PC-9 (cell line): ENCODE measurements around the gene TATDN2. TPM values are rescaled to one million over a fixed set of nuclear protein-coding genes. Genes with fewer than 3 reads are reported as not detected.

Experiments used
- BruUV-seq: library from RNA; stranded (reverse); fragments of 400-500 nt; replicated peaks from 2 replicates; lab custom pipeline; 2021; lab: Mats Ljungman, UMichigan
- CTCF ChIA-PET: fragments of 300-600 bp; sonication (Branson Sonifier 250); formaldehyde crosslinking; loops from one replicate; lab custom pipeline; 2022; ENCODE audit warnings: antibody characterized with exemption; lab: Charles Lee
- POLR2A ChIA-PET: fragments of 300-600 bp; sonication (Branson Sonifier 250); formaldehyde crosslinking; loops from one replicate; lab custom pipeline; 2022; ENCODE audit warnings: antibody characterized with exemption; ENCODE audit not compliant: unreplicated experiment; lab: Charles Lee
- DNase-seq, 2 experiments: peaks; one replicate each; pipeline versions ENCODE4 v3.0.0 to v3.0.0-alpha.2; 2015 to 2022; ENCODE audit warnings: mixed read lengths in 1 of 2
- H2AFZ ChIP-seq: fragments of 200-600 bp; sonication (generic); 2 replicates; pipeline ENCODE4 v1.8.1; 2017; ENCODE audit warnings: antibody characterized with exemption
- H3F3A ChIP-seq: fragments of 200-600 bp; sonication (generic); 2 replicates; pipeline ENCODE4 v1.8.1; 2017; ENCODE audit warnings: antibody characterized with exemption, mild to moderate bottlenecking, low read depth; ENCODE audit not compliant: insufficient read depth
- H3K27ac ChIP-seq: fragments of 200-600 bp; sonication (generic); 2 replicates; pipeline ENCODE4 v1.6.1; 2016; ENCODE audit warnings: mixed run types
- H3K27me3 ChIP-seq: fragments of 200-600 bp; sonication (generic); 2 replicates; pipeline ENCODE4 v1.6.1; 2016; ENCODE audit warnings: low read depth, mixed run types; ENCODE audit not compliant: insufficient read depth
- H3K36me3 ChIP-seq: fragments of 200-600 bp; sonication (generic); 2 replicates; pipeline ENCODE4 v1.6.1; 2016; ENCODE audit warnings: low read depth, mixed run types
- H3K4me1 ChIP-seq: fragments of 200-600 bp; sonication (generic); replicated peaks from 2 replicates; pipeline ENCODE4 v1.6.1; 2016; ENCODE audit warnings: mixed run types; ENCODE audit not compliant: insufficient read depth
- H3K4me2 ChIP-seq: fragments of 200-600 bp; sonication (generic); 2 replicates; pipeline ENCODE4 v1.6.1; 2017; ENCODE audit warnings: mixed run types
- H3K4me3 ChIP-seq: fragments of 200-600 bp; sonication (generic); 2 replicates; pipeline ENCODE4 v1.6.1; 2016; ENCODE audit warnings: mixed run types
- H3K79me2 ChIP-seq: fragments of 200-600 bp; sonication (generic); 2 replicates; pipeline ENCODE4 v1.6.1; 2017; ENCODE audit warnings: low read depth, mixed run types
- H3K9me2 ChIP-seq: fragments of 200-600 bp; sonication (generic); 2 replicates; pipeline ENCODE4 v1.8.1; 2017; ENCODE audit warnings: mild to moderate bottlenecking; ENCODE audit not compliant: insufficient read depth
- H3K9me3 ChIP-seq: fragments of 200-600 bp; sonication (generic); 2 replicates; pipeline ENCODE4 v1.8.1; 2016; ENCODE audit warnings: low read depth; ENCODE audit not compliant: insufficient read depth
- H4K20me1 ChIP-seq: fragments of 200-600 bp; sonication (generic); 2 replicates; pipeline ENCODE4 v1.8.1; 2017; ENCODE audit not compliant: insufficient read depth
- CTCF ChIP-seq: fragments of 200-600 bp; sonication (generic); conservative IDR thresholded peaks from 2 replicates; pipeline ENCODE4 v1.6.1; 2017; ENCODE audit warnings: mixed run types, antibody characterized with exemption, mild to moderate bottlenecking, moderate library complexity
- EZH2 ChIP-seq: fragments of 200-600 bp; sonication (generic); IDR thresholded peaks from 2 replicates; pipeline ENCODE4 v1.8.0; 2017; ENCODE audit warnings: antibody characterized with exemption, low read depth
- intact Hi-C: fragments of 100-400 bp; cut with micrococcal nuclease; formaldehyde crosslinking; loops from one replicate; pipeline ENCODE4 v1.10.0; 2022; ENCODE audit not compliant: unreplicated experiment
- total RNA-seq: library from RNA; stranded (reverse); gene quantifications from 2 replicates; pipeline ENCODE4 v1.2.3, GENCODE V29; 2021

TATDN2 gene
- total RNA-seq, 1 experiment from 2014 or later: 34.0 TPM

- peaks cover 45% of the 10 kb centered on the region for H3K4me1 ChIP-seq
- H3K36me3 ChIP-seq: peaks cover 28% of the 10 kb centered on the region
- no peak for TF ChIP-seq CTCF
- TF ChIP-seq EZH2: no peak
- POLR2A ChIA-PET: no interaction called here
- H3K79me2 ChIP-seq: no peaks in the 10 kb centered on the region
- no TSS peak for BruUV-seq
- H3F3A ChIP-seq: peaks cover 38% of the 10 kb centered on the region
- no peak overlapping the region for H3K4me3 ChIP-seq
- no peaks in the 10 kb centered on the region for H4K20me1 ChIP-seq
- CTCF ChIA-PET: no interaction called here
- H3K9me2 ChIP-seq: no peaks in the 10 kb centered on the region
- H3K27ac ChIP-seq: peak overlapping the region; percentile 84
- DNase-seq: no peak
- peaks cover 7% of the 10 kb centered on the region; the same call in 1 of the 2 replicates for H3K9me3 ChIP-seq
- H2AFZ ChIP-seq: no peak overlapping the region
- intact Hi-C loops: loop anchor here (2.0 to 10.0 kb wide), 2 partner anchors 47 to 135 kb away; no protein-coding TSS in a partner anchor
- no peaks in the 10 kb centered on the region for H3K27me3 ChIP-seq
- H3K4me2 ChIP-seq: 0 out of 2 replicates have a peak overlapping the region, but pooled peaks have one; percentile 22
Observed at GRCh38 chr3:10219737-10220136, 28.5 kb upstream of the TATDN2 start.

GRCh38 chr3:10223676-10224639, 24.3 kb upstream of the TATDN2 start:
- peak overlapping the region; percentile 36 for H3K27ac ChIP-seq
- H4K20me1 ChIP-seq: no peaks in the 10 kb centered on the region
- H3K9me2 ChIP-seq: no peaks in the 10 kb centered on the region
- DNase-seq: no peak
- POLR2A ChIA-PET: interaction anchor here (0.5 to 0.9 kb wide), 3 partner anchors 57 to 83 kb away, joined by 3 to 8 read pairs (median 4); partner anchors contain the start of gene VHL
- TF ChIP-seq CTCF: no peak
- no peak for TF ChIP-seq EZH2
- H3K79me2 ChIP-seq: no peaks in the 10 kb centered on the region
- H3K4me1 ChIP-seq: peaks cover 45% of the 10 kb centered on the region
- no peaks in the 10 kb centered on the region for H3K9me3 ChIP-seq
- peaks cover 53% of the 10 kb centered on the region for H3F3A ChIP-seq
- H3K4me2 ChIP-seq: peak overlapping the region; percentile 35
- H3K27me3 ChIP-seq: no peaks in the 10 kb centered on the region
- 0 out of 2 replicates have a peak, but pooled peaks cover 7% of the 10 kb centered on the region for H3K36me3 ChIP-seq
- no TSS peak for BruUV-seq
- H3K4me3 ChIP-seq: no peak overlapping the region
- CTCF ChIA-PET: interaction anchor here (0.7 to 1.0 kb wide), 2 partner anchors 19 to 32 kb away, joined by 4 to 29 read pairs; no protein-coding TSS in a partner anchor
- H2AFZ ChIP-seq: no peak overlapping the region
- intact Hi-C loops: loop anchor here (2.0 to 10.0 kb wide), 3 partner anchors 19 to 139 kb away; no protein-coding TSS in a partner anchor

GRCh38 chr3:10224794-10225665, 23.2 kb upstream of the TATDN2 start:
- Histone ChIP-seq H3F3A (peaks cover 48% of the 10 kb centered on the region), H3K4me1 (peaks cover 42% of the 10 kb centered on the region), H4K20me1 (no peaks in the 10 kb centered on the region), H3K4me3 (no peak overlapping the region), H3K36me3 (0 out of 2 replicates have a peak, but pooled peaks cover 7% of the 10 kb centered on the region), H2AFZ (no peak overlapping the region), H3K9me3 (no peaks in the 10 kb centered on the region), H3K9me2 (no peaks in the 10 kb centered on the region), H3K27me3 (no peaks in the 10 kb centered on the region), H3K27ac (no peak overlapping the region), H3K4me2 (no peak overlapping the region), H3K79me2 (no peaks in the 10 kb centered on the region)
- no TSS peak for BruUV-seq
- ChIA-PET CTCF (interaction anchor here (0.6 kb wide), 1 partner anchor 84 kb away, joined by 4 read pairs; the partner anchor contains the start of gene VHL), POLR2A (interaction anchor here (0.6 kb wide), 1 partner anchor 292 kb away, joined by 3 read pairs; no protein-coding TSS in a partner anchor)
- DNase-seq: peak; percentile 72 to 73
- intact Hi-C loops: loop anchor here (1.0 to 10.0 kb wide), 4 partner anchors 33 to 140 kb away; partner anchors contain the start of gene IRAK2
- no peak for TF ChIP-seq EZH2
- TF ChIP-seq CTCF: peak; percentile 90
